Coronary artery (tissue), 2 donors: ENCODE measurements around the gene HNRNPA3.

Experiments
- DNase-seq: peaks from one replicate; pipeline ENCODE4 v3.0.0-alpha.2; 2017; ENCODE audit warnings: low spot score
- H3K27ac ChIP-seq, 2 donors: fragments of 200-600 bp; sonication (generic); one replicate each; pipeline ENCODE4 v1.5.1; 2016 to 2019
- H3K4me3 ChIP-seq: fragments of 200-600 bp; sonication (generic); 2 replicates; pipeline ENCODE4 v1.5.1; 2016; ENCODE audit warnings: mild to moderate bottlenecking, moderate library complexity
- TF ChIP-seq, protein P1 (sequence below): fragments of 200-600 bp; sonication (generic); IDR thresholded peaks from one replicate; pipeline ENCODE4 v1.5.1; 2019; ENCODE audit warnings: antibody characterized with exemption

The HNRNPA3 gene

GRCh38 chr2:177268901-177269300, 56.3 kb downstream of the HNRNPA3 start:
- no peak for DNase-seq
- TF ChIP-seq, protein P1, sequence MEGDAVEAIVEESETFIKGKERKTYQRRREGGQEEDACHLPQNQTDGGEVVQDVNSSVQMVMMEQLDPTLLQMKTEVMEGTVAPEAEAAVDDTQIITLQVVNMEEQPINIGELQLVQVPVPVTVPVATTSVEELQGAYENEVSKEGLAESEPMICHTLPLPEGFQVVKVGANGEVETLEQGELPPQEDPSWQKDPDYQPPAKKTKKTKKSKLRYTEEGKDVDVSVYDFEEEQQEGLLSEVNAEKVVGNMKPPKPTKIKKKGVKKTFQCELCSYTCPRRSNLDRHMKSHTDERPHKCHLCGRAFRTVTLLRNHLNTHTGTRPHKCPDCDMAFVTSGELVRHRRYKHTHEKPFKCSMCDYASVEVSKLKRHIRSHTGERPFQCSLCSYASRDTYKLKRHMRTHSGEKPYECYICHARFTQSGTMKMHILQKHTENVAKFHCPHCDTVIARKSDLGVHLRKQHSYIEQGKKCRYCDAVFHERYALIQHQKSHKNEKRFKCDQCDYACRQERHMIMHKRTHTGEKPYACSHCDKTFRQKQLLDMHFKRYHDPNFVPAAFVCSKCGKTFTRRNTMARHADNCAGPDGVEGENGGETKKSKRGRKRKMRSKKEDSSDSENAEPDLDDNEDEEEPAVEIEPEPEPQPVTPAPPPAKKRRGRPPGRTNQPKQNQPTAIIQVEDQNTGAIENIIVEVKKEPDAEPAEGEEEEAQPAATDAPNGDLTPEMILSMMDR = no peak
- Histone ChIP-seq H3K27ac (no peak overlapping the region), H3K4me3 (no peak overlapping the region)

DNA sequence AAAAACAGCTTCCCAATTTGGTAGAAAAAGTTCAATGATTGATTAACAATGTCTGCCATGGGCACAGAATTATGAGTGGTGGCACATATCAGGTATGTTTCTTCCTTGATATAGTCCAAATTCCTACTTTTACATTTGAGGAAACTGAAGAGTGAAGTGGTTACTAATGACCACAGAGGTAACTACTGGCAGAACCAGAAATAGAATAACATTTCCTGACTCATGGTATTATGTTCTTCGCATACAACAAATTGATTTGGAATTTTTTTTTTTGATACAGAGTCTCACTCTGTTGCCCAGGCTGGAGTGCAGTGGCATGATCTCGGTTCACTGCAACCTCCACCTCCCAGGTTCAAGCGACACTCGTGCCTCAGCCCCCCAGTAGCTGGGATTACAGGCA, 57.9 kb downstream of the HNRNPA3 start:
- TF ChIP-seq, protein P1 = no peak
- no peak for DNase-seq
- Histone ChIP-seq H3K4me3 (no peak overlapping the region), H3K27ac (no peak overlapping the region)

- no peak for DNase-seq
- TF ChIP-seq, protein P1 = no peak
- H3K27ac ChIP-seq = no peak overlapping the region
- no peak overlapping the region for H3K4me3 ChIP-seq
These were observed 59.5 kb downstream of the HNRNPA3 start for GRCh38 chr2:177271981-177272666.

DNA sequence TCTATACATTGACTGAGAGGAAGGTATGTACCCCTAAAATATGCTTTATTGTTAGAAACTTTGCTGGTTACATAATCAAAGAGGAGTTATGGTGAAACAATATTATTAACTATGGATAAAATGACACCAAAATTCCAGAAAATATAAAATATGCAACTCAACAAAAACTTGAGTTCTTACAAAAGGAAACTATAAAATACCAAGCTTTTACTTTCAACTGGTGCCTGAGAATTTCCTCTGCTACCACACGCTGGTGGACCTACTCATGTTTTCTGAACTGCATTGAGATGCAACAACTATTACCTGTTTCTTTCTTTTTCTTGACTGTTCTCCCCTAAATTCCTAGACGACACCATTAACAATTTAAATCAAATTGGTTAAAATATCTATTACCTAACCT, 60.2 kb downstream of the HNRNPA3 start:
- no peak overlapping the region for H3K27ac ChIP-seq
- no peak for DNase-seq
- TF ChIP-seq, protein P1 = no peak
- H3K4me3 ChIP-seq = no peak overlapping the region

DNA sequence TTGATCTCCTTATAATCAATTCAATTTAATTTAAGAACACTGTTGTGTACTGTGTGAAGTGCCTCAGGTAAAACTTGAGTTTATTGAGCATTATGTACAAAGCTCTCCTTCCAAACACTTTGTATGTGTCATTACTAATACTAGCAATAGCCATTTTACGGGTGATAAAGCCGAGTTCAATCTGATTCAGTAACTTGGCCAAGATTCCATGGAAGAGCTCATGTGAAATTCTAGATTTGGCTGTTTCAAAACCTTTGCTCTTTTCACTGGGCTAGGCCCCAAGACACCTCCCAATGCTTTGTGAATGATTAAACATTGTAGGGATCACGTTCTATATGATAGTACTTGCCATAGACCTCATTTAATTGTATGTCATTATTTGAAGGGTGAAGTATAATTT, 60.8 kb downstream of the HNRNPA3 start:
- Histone ChIP-seq H3K4me3 (no peak overlapping the region), H3K27ac (peak overlapping the region in 1 of 2 donors; percentile 44)
- TF ChIP-seq, protein P1 = no peak
- DNase-seq = no peak
